ENCODE data around the gene STK38.
"Not testable (repeated sequence)": the region's sequence is repeated elsewhere in the genome, so short reads cannot be mapped to it uniquely, and the experiment has no call there.

STK38 gene

DNA sequence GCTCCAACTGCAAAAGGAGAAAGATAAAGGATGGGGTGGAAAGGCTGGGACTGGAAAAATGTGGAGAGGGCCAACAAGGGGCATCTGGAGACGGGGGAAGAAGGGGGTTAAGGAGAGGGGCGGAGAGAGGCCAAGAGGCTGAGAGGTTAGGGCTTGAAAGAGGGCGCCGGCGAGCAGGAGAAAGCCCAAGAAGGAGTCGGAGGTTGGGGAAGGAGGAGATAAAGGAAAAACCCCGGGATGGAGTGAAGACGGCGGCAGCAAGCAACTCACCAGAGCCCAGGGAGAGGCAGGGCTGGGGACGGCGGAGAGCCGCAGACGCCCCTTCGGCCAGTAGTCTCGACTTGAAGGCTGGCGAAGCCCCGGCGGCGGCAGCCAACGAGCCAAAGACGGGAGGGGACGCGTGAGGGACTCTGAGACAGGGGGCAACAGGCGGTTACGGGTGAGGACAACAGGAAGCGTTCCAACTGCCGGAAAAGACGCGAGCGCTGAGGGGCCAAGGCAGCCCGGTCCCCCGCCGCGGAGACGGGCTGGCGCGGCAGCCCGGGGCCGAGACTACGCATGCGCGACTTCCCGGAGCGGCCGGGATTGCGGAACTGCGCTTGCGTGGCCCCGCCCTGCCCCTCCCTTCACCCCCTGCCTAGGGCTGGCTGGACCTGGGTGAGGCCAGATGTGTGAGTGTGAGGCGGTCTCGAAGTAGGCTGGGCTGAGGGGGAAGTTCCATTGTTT lies at the start of gene STK38:
Gene STK38, minus strand, starts transcription at position 560 of the 726 bp plus-strand sequence. CDS start 7,277 bp downstream, outside the sequence.
- DNase-seq = peak in 55 of 56 donors; percentile 21 to 92 (median 81)

DNA sequence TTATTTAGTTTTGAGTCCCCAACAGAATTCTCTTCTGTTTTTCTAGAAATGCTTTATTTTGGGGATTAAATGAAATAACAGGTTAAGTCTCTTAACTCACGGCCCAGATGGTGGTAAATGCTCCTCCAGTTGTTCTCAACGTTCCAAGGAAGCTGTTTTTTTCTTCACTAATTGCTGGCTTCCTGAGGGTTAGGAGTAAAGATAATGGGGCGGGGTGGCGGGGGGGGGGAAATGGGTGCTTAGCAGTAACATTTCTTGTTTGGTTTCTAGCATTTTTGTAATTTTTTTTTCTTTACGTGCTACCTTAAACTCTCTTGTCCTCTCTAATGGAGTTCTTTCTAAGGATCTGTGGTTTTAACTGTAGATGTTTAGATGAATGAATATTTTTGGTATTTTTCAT lies 49.1 kb upstream of the STK38 start:
- no peak for DNase-seq

DNA sequence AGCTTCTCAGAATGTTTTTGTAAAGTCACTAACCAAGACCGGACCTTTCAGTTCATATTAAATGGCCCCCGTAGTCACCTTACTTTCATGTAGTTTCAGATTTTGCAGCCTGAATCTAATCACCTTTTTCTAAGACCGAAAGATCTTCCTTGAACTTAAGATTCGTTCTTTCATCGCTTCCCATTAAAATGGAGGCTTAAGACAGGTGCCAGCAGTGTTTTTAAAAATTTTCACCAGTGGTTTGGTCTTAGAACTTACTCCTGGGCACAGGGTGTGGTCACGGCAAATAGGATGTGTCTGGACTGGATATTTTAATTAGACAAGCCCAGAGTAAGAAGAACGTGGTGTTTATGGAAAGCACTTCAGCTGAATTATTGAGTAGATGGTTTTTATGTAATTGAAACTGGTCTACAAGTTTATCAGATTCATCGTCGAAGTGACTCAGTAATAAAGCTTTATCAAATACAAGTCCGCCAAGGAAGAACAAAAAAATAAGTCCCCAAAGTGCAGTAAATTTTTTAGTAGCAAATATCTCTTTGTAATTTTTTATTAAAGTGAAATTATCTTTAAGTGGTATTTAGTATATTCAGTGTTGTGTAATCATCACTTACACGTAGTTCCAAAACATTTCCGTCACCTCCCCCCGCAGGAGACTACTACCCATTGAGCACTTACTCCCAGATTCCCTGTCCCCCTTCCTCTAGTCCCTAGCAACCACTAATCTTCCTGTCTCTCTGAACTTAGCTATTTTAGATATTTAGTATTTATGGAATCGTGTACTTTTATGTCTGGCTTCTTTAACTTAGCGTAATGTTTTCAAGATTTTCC lies 47.8 kb upstream of the STK38 start:
- DNase-seq = peak in 11 of 56 donors; percentile 1 to 30 (median 6)

DNA sequence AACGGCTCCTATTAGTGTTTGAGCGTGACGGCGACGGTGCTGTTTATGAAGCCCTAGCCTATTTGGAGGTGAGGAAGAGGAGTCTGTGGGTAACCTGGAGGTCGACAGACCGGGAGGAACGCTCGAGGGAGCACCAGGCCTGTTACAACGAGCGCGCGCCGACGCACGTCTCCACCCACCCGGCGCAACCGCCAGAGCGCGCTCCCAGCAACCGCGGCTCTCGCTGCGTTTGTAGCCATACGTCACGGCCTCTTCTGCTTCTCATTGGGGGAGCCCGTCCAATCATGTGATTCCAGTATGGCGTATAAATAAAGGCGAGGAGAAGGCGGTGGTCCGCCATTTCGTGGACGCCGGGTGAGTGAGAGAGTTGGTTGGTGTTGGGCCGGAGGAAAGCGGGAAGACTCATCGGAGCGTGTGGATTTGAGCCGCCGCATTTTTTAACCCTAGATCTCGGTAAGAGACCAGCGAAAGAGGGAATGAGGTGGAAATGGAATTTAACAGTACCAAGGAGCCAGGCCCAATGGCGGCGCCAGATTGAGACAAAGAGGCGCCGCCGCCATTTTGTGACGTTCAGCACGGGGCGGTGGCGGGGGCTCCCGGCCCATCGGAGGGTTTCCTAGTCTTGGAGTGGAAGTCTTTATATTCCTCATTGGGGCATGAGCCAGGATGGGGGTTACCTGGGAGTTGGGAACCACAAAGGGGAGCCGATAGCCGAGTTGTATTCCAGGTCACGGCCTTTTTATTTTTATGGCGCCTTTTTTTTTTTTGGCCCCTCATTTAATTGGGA lies 46.9 kb upstream of the STK38 start, which contains the start of gene SRSF3:
Gene SRSF3, plus strand, starts transcription at position 334 of the 787 bp plus-strand sequence. CDS start 2,401 bp downstream, outside the sequence.
- peak; percentile 59 to 99 (median 96) for DNase-seq

DNA sequence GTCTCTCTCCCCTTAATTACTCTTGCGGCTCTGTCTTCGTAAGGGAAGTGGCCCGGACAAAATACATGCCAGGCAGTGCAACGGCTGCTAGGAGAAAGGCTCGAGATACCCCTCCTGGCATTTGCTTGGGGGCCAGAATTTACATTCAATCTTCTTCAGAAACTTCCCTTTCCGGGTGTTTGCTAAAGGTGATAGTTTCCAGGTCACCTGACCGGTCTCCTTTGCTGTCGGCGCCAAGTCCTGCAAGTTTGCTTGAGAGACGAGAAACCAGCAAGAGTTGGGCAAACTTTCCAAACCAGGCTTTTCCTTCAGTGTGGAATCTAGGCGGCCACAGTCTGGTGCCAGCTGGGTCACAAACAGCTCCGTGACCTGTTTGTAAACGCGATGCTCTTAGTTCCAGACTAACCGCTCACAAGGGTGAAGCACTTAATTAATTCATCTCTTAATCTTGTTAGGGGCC lies 46.3 kb upstream of the STK38 start:
- peak in 37 of 56 donors; percentile 39 to 89 (median 74) for DNase-seq

DNA sequence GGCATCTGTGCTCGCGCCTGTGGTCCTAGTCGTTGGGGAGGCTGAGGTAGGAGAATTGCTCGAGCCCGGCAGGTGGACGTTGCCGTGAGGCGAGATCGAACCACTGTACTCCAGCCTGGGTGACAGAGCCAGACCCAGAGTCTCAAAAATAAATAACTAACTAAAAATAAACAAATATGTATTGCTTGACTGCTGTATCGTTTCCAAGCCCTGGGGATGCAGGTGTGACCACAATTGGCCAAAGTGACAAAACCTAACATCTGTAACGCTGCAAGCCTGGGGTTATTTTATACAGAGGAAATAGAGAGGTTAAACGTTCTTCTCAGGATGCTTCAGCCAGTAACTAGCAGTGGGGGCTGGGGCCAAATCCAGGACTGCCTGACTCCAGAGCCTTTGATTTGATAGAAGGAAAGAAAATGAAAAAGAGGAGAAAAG lies 45.0 kb upstream of the STK38 start:
- no peak for DNase-seq

DNA sequence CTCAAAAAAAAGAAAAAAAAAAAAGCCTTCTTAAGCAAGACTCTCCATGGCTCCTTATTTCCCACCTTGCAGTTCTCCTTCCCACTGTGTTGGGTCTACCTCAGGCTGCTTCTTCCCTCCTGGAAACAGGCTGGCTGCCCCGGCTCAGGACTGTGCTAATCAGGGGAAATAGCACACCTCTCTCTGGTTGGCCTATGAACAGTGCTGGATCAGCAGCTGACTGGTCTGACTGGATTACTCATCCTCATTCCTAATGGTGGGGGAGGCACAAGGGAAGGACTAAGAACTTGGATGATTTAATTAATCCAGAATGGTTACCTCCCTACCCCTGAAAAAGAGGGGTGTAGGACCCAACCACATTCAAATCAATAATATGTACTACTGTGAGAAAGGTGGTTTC lies 43.0 kb upstream of the STK38 start:
- DNase-seq = no peak

DNA sequence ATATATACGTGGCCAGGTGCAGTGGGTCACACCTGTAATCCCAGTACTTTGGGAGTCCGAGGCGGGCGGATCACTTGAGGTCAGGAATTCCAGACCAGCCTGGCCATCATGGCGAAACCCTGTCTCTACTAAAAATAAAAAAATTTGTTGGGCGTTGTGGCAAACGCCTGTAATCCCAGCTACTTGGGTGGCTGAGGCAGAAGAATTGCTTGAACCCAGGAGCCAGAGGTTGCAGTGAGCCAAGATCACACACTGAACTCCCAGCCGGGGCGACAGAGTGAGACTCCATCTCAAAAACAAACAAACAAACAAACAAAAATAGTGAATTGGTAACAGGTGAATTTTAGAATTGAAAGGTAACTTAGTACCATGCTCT lies 41.7 kb upstream of the STK38 start:
- not testable (repeated sequence) for DNase-seq

DNA sequence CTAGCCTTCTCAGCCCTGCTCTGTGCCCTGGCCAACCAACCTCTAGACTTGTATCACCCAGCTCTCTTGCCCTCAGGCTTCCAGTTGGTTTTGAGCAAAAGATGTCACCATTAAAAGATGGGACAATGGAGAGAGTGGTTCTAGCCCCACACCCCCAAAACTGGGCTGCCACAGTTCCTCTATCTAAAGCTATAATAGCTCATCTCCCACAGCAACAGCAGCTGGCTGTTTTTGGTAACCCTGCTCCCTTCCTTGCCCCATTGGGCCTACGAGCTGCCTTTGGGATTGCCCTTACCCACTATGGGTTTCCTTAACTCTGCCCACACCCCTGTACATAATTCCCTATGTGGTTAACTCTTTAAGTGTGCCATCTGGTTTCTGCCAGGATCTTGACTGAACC lies 39.3 kb upstream of the STK38 start:
- DNase-seq = no peak

DNA sequence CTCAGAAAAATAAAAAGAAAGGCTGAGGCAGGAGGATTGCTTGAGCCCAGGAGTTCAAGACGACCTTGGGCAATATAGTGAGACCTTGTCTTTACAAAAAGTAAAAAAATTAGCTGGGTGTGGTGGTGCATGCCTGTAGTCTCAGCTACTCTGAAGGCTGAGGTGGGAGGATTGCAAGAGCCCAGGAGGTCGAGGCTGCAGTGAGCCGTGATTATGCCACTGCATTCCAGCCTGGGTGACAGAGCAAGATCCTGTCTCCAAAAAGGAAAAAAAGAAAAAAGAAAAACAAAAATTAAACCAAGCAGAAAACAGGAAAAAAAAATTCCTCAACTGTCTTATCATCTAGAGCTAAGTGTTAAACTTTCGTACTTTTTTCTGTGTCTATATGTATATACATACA lies 34.4 kb upstream of the STK38 start:
- no peak for DNase-seq

DNA sequence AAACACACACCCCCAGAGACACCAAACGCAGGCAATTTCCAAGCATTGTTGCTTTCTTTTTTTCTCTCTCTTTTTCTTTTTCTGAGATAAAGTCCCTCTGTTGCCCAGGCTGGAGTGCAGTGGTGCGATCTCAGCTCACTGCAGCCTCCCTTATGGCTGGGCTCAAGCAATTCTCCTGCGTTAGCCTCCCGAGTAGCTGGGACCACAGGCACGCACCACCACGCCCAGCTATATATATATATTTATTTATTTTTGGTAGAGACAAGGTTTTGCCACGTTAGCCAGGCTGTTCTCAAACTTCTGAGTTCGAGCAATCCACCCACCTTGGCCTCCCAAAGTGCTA lies 32.9 kb upstream of the STK38 start:
- no peak for DNase-seq

DNA sequence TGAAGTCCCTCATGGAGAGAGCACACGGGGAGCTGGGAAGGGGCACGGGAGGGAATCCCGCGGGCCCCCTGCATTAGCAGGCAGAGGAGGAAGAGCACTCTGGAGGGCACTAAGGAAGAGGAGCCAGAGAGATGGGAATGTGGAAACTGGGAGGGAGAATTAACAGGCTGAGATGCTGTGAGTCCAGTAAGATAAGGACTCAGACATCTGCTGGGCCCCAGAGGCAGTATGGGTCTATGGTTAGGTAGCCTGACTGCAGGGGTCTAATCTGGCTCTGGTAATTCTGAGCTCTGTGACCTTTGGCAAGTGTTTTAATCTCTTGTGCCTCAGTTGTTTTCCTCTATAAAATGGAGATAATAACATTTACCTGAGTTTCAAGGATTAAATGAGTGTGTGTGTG lies 31.2 kb upstream of the STK38 start:
- no peak for DNase-seq

DNA sequence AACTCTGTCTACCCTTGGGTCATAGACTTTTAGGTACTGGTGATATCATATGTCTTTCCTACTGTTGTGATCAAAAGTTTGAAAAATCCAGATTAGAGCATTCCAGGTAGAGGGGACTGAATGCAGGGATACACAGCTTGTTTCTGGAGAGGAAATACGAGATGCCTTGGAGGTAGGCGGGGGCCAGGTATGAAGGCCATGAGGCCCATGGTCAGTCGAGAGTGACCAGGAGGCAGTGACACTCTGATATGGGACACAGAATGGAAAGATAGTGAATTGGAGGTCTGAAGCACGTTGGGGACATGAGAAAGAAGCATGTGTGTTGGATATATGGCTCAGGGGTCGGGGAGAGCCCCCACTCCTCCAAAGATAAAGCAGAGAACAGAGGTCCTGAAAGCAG lies 30.8 kb upstream of the STK38 start:
- DNase-seq = no peak

DNA sequence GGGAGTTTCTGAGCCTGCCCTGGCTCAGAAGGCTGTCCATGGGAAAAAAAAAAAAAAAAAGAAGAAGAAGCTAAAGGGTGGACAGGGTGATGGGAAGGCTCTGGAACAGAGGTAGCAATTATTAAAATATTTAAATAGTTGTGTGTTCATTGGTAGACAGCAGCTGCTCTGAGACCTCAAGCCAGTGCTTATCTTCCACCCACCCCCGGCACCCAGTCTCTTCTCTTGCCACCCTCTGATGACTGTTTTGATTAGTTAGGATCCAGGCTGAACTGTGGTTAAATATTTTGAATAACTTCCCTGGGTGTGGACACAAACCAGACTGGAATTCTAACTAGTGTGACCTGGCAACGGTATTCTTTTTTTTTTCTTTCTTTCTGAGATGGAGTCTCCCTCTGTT lies 30.0 kb upstream of the STK38 start:
- no peak for DNase-seq

DNA sequence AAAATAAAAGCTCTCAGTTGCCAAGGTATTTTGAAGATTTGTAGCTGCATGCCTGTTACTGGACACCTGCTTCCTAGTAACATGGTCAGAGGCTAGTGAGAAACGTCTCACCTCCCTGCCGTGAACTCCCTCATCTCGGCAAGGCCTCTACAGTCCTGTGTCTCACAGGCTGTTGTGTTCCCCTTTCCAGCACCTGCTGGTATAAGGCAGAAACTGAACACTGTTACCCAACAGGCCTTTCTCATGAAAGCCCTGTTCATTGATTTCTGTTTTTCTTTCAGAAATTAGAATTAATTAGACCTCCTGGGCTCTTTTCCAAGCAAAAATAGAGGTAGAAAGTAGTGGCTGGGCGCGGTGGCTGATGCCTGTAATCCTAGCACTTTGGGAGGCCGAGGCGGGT lies 29.3 kb upstream of the STK38 start:
- DNase-seq = no peak

DNA sequence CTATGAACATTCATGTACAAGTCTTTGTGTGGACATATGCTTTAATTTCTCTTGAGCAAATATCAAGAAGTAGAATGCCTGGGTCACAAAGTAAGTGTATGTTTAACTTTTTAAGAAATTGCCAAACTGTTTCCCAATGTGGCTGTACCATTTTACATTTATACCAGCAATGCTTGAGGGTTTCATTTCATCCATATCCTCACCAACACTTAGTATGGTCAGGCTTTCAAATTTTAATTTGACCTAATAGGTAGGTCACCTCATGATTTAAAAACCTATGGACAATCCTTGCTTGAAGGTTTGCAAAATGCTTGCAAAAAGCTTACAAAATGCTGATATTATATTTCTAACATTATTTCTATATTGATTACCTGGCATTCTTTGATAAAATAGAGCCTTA lies 27.4 kb upstream of the STK38 start:
- no peak for DNase-seq

DNA sequence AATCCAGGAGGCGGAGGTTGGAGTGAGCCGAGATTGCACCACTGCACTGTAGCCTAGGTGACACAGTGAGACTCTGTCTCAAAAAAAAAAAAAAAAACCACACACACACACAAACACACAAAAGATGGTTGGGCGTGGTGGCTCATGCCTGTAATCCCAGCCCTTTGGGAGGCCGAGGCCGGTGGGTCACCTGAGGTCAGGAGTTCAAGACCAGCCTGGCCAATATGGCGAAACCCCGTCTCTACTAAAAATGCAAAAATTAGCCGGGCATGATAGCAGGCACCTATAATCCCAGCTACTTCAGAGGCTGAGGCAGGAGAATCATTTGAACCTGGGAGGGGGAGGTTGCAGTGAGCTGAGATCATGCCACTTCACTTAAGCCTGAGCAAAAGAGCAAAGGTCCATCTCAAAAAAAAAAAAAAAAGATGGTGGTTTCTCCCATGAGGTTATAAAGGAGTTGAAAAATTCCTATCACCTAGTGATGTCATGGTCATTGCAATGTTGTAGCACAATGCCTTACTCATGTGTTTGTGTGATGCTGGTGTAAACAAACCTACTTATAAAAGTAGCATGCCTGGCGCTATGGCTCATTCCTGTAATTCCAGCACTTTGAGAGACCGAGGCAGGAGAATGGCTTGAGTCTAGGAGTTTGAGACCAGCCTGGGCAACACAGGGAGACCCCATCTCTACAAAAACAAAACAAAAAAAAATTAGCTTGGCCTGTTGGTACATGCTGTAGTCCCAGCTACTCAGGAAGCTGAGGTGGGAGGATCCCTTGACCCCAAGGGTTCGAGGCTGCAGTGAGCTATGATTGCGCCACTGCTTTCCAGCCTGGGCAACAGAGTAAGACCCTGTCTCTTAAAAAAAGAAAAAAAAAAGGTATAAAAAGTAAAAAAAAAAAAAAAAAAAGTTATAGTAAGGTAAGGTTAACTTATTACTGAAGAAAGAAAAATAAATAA lies 25.4 kb upstream of the STK38 start:
- not testable (repeated sequence) for DNase-seq

DNA sequence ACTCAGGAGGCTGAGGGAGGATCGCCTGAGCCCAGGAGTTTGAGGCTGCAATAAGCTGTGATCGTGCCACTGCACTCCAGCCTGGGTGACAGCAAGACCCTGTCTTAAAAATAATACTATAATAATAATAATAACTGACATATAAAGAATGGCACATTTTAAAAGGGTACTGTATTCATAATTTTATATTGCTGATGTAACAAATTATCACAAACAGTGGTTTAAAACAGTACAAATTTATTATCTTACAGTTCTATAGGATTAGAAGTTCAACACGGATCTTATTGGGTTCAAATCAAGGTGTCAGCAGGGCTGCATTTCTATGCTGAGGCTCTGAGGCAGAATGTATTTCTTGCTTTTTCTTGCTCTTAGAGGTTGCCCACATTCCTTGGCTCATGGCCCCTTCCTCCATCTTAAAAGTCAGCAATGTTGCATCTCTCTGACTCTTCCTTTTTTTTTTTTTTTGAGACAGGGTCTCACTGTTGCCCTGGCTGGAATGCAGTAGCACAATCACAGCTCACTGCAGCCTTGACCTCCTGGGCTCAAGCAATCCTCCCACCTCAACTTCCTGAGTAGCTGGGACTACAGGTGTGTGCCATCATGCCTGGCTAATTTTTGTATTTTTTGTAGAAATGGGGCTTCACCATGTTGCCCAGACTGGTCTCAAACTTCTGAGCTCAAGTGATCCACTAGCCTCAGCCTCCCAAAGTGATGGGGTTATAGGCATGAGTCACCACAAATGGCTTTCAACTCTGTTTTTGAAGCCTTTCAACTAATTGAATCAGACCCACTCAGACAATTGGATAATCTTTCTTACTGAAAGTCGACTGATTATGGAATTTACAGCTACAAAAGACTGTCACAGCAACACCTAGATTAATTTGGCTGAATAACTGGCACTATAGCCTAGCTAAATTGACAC lies 24.1 kb upstream of the STK38 start:
- no peak for DNase-seq

DNA sequence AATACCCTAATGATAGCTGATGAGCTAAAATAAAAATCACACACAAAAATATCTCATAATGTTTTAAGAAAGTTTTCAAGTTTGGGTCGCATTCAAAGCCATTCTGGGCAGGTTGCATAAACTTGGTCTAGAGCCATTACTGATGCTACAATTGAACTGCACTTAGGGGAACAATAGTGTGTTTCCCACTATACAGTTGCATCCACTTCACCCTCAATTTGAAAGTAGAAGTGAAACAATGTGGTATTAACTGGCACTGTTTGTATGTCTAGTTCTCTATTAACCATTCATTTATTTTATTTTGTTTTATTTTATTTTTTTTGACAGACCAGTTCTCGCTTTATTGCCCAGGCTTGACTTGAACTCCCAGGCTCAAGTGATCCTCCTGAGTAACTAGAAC lies 23.0 kb upstream of the STK38 start:
- no peak for DNase-seq
